Loucy (cell line): Measurements from ENCODE around the gene ARF6.

ENCODE experiments used
- CTCF ChIP-seq: fragments of 200-600 bp; sonication (generic); conservative IDR thresholded peaks from 2 replicates; pipeline ENCODE4 v1.5.1; 2014; ENCODE audit warnings: mild to moderate bottlenecking, antibody characterized with exemption, low read length
- EZH2phosphoT487 ChIP-seq: fragments of 200-600 bp; IDR thresholded peaks from 2 replicates; pipeline ENCODE4 v1.6.1; 2018; ENCODE audit warnings: antibody characterized with exemption, mild to moderate bottlenecking, moderate library complexity, borderline replicate concordance

GRCh38 chr14:49915085-49915484 is 22.2 kb downstream of the ARF6 start:
- TF ChIP-seq CTCF (no peak), EZH2phosphoT487 (no peak)
